DND-41 (cell line): ENCODE results near the gene KCNT1.

ENCODE experiments used
- ATAC-seq: fragments of 200-7000 bp; cut with Tn5 transposase; 3 replicates; pipeline ENCODE4 v1.9.1; 2021; ENCODE audit warnings: low read depth; ENCODE audit not compliant: insufficient read depth
- DNase-seq: peaks from one replicate; pipeline ENCODE4 v3.0.0-alpha.2; 2020
- H2AFZ ChIP-seq: 2 replicates; pipeline ENCODE4 v1.6.0; 2012; ENCODE audit warnings: low read depth, low read length
- H3K27ac ChIP-seq: 2 replicates; pipeline ENCODE4 v1.5.1; 2012; ENCODE audit warnings: low read length, inconsistent platforms
- H3K27me3 ChIP-seq: fragments of 200-600 bp; sonication (generic); 2 replicates; pipeline ENCODE4 v1.6.0; 2012; ENCODE audit warnings: low read length, mild to moderate bottlenecking, inconsistent platforms; ENCODE audit not compliant: insufficient read depth, poor library complexity
- H3K36me3 ChIP-seq: 2 replicates; pipeline ENCODE4 v1.5.1; 2012; ENCODE audit warnings: low read length, inconsistent platforms; ENCODE audit not compliant: insufficient read depth
- H3K4me1 ChIP-seq: 2 replicates; pipeline ENCODE4 v1.5.1; 2012; ENCODE audit warnings: mild to moderate bottlenecking, low read length; ENCODE audit not compliant: insufficient read depth
- H3K4me2 ChIP-seq: 2 replicates; pipeline ENCODE4 v1.6.0; 2012; ENCODE audit warnings: mild to moderate bottlenecking, moderate library complexity, low read length, inconsistent platforms; ENCODE audit not compliant: insufficient read depth
- H3K4me3 ChIP-seq, 2 experiments: fragments of 200-600 bp in 1 of 2; shearing (Covaris generic) in 1 of 2; 2 replicates each; pipeline ENCODE4 v1.5.1; 2012 to 2016; ENCODE audit warnings: inconsistent platforms in 2 of 2, low read length in 2 of 2, mild to moderate bottlenecking in 2 of 2, low read depth in 1 of 2, moderate library complexity in 1 of 2
- H3K79me2 ChIP-seq: 2 replicates; pipeline ENCODE4 v1.6.0; 2012; ENCODE audit warnings: low read length, inconsistent platforms; ENCODE audit not compliant: insufficient read depth
- H3K9ac ChIP-seq: 2 replicates; pipeline ENCODE4 v1.6.0; 2012; ENCODE audit warnings: low read depth, mild to moderate bottlenecking, inconsistent platforms, low read length, moderate library complexity
- H3K9me3 ChIP-seq: 2 replicates; pipeline ENCODE4 v1.5.1; 2012; ENCODE audit warnings: low read length, moderate library complexity, mild to moderate bottlenecking, inconsistent platforms; ENCODE audit not compliant: insufficient read depth, severe bottlenecking
- H4K20me1 ChIP-seq: 2 replicates; pipeline ENCODE4 v1.6.0; 2012; ENCODE audit warnings: low read length; ENCODE audit not compliant: insufficient read depth
- CTCF ChIP-seq: IDR thresholded peaks from 2 replicates; pipeline ENCODE4 v1.5.1; 2012; ENCODE audit warnings: borderline replicate concordance, low read length, moderate library complexity, mild to moderate bottlenecking; ENCODE audit not compliant: poor library complexity, severe bottlenecking; ENCODE audit errors: extremely low read depth
- EZH2 ChIP-seq: IDR thresholded peaks from 3 replicates; pipeline ENCODE4 v1.6.1; 2012; ENCODE audit warnings: borderline replicate concordance, low read depth, mild to moderate bottlenecking, moderate library complexity, low read length, inconsistent platforms; ENCODE audit not compliant: severe bottlenecking

Gene KCNT1

GRCh38 chr9:135814421-135815095 is 112.6 kb downstream of the KCNT1 start:
- no peaks in the 10 kb centered on the region for H3K79me2 ChIP-seq
- TF ChIP-seq EZH2: no peak
- no peak for TF ChIP-seq CTCF
- no peak overlapping the region for H3K4me2 ChIP-seq
- no peak overlapping the region for H3K9ac ChIP-seq
- no peaks in the 10 kb centered on the region for H3K4me1 ChIP-seq
- peaks cover 4% of the 10 kb centered on the region for H4K20me1 ChIP-seq
- no peak overlapping the region for H3K4me3 ChIP-seq
- H3K9me3 ChIP-seq: no peaks in the 10 kb centered on the region
- ATAC-seq: no peak
- no peaks in the 10 kb centered on the region for H3K27me3 ChIP-seq
- no peak for DNase-seq
- H3K36me3 ChIP-seq: peaks cover 88% of the 10 kb centered on the region
- H2AFZ ChIP-seq: no peak overlapping the region
- no peak overlapping the region for H3K27ac ChIP-seq

- peaks cover 4% of the 10 kb centered on the region for H4K20me1 ChIP-seq
Observed at GRCh38 chr9:135815413-135815812, 113.4 kb downstream of the KCNT1 start.

GRCh38 chr9:135815830-135816650 is 114.1 kb downstream of the KCNT1 start:
- TF ChIP-seq EZH2 (no peak), CTCF (no peak)
- H3K4me2 ChIP-seq: no peak overlapping the region
- no peak for DNase-seq
- H4K20me1 ChIP-seq: peaks cover 4% of the 10 kb centered on the region
- H3K4me3 ChIP-seq: no peak overlapping the region
- no peak for ATAC-seq
- no peaks in the 10 kb centered on the region for H3K27me3 ChIP-seq
- no peak overlapping the region for H3K9ac ChIP-seq
- no peak overlapping the region for H3K27ac ChIP-seq
- H3K4me1 ChIP-seq: no peaks in the 10 kb centered on the region
- no peaks in the 10 kb centered on the region for H3K79me2 ChIP-seq
- no peak overlapping the region for H2AFZ ChIP-seq
- no peaks in the 10 kb centered on the region for H3K9me3 ChIP-seq
- peaks cover 86% of the 10 kb centered on the region for H3K36me3 ChIP-seq

More at GRCh38 chr9:135815413-135815812, 113.4 kb downstream of the KCNT1 start:
- no peak for DNase-seq
- H3K4me1 ChIP-seq: no peaks in the 10 kb centered on the region
- H3K9me3 ChIP-seq: no peaks in the 10 kb centered on the region
- no peak for ATAC-seq
- H3K9ac ChIP-seq: no peak overlapping the region
- no peak overlapping the region for H3K4me2 ChIP-seq
- H2AFZ ChIP-seq: no peak overlapping the region
- no peak overlapping the region for H3K4me3 ChIP-seq
- peaks cover 86% of the 10 kb centered on the region for H3K36me3 ChIP-seq
- H3K27me3 ChIP-seq: no peaks in the 10 kb centered on the region
- H3K27ac ChIP-seq: no peak overlapping the region
- no peaks in the 10 kb centered on the region for H3K79me2 ChIP-seq
- no peak for TF ChIP-seq EZH2
- no peak for TF ChIP-seq CTCF
